Calu3 (cell line): ENCODE measurements around the gene NSF. TPM values are rescaled to one million over a fixed set of nuclear protein-coding genes. Genes with fewer than 3 reads are reported as not detected.

ENCODE experiments used
- BruUV-seq: library from RNA; stranded (reverse); fragments of 400-500 nt; replicated peaks from 2 replicates; lab custom pipeline; 2021; lab: Mats Ljungman, UMichigan
- CTCF ChIA-PET: fragments of 300-600 bp; sonication (Branson Sonifier 250); formaldehyde crosslinking; loops from one replicate; lab custom pipeline; 2022; ENCODE audit warnings: antibody characterized with exemption; lab: Charles Lee
- DNase-seq: peaks from one replicate; pipeline ENCODE4 v3.0.0; 2022
- H3K27ac Mint-ChIP-seq: one replicate; pipeline ENCODE4 v1.8.0; 2022; ENCODE audit warnings: mixed read lengths; ENCODE audit not compliant: unreplicated experiment
- H3K27me3 Mint-ChIP-seq: one replicate; pipeline ENCODE4 v1.8.0; 2022; ENCODE audit warnings: mixed read lengths; ENCODE audit not compliant: unreplicated experiment
- H3K36me3 Mint-ChIP-seq: one replicate; pipeline ENCODE4 v1.8.0; 2022; ENCODE audit warnings: mild to moderate bottlenecking, moderate library complexity, mixed read lengths; ENCODE audit not compliant: insufficient read depth, unreplicated experiment
- H3K4me1 Mint-ChIP-seq: one replicate; pipeline ENCODE4 v1.8.0; 2022; ENCODE audit warnings: mild to moderate bottlenecking, low read depth, mixed read lengths; ENCODE audit not compliant: unreplicated experiment
- H3K4me3 Mint-ChIP-seq: one replicate; pipeline ENCODE4 v1.8.0; 2022; ENCODE audit warnings: mild to moderate bottlenecking, low read depth, moderate library complexity, mixed read lengths; ENCODE audit not compliant: unreplicated experiment
- H3K9me3 Mint-ChIP-seq: one replicate; pipeline ENCODE4 v1.8.0; 2022; ENCODE audit warnings: low read depth, mixed read lengths; ENCODE audit not compliant: unreplicated experiment
- intact Hi-C: fragments of 100-400 bp; cut with micrococcal nuclease; formaldehyde crosslinking; loops from one replicate; pipeline ENCODE4 v1.10.0; 2022; ENCODE audit not compliant: unreplicated experiment
- total RNA-seq: library from RNA; stranded (reverse); gene quantifications from 2 replicates; pipeline ENCODE4 v1.2.3, GENCODE V29; 2022
- TF ChIP-seq, protein P1 (sequence below): fragments of 200-600 bp; IDR thresholded peaks from one replicate; pipeline ENCODE4 v1.8.0; 2022; ENCODE audit warnings: antibody characterized with exemption; ENCODE audit not compliant: unreplicated experiment

NSF gene
- total RNA-seq, 1 experiment from 2014 or later, result 79.0 TPM

GRCh38 chr17:46787478-46787877 is 197.0 kb downstream of the NSF start:
- CTCF ChIA-PET, result interaction anchor here (0.7 kb wide), 1 partner anchor 162 kb away, joined by 3 read pairs; no protein-coding TSS in a partner anchor
- TF ChIP-seq, protein P1, sequence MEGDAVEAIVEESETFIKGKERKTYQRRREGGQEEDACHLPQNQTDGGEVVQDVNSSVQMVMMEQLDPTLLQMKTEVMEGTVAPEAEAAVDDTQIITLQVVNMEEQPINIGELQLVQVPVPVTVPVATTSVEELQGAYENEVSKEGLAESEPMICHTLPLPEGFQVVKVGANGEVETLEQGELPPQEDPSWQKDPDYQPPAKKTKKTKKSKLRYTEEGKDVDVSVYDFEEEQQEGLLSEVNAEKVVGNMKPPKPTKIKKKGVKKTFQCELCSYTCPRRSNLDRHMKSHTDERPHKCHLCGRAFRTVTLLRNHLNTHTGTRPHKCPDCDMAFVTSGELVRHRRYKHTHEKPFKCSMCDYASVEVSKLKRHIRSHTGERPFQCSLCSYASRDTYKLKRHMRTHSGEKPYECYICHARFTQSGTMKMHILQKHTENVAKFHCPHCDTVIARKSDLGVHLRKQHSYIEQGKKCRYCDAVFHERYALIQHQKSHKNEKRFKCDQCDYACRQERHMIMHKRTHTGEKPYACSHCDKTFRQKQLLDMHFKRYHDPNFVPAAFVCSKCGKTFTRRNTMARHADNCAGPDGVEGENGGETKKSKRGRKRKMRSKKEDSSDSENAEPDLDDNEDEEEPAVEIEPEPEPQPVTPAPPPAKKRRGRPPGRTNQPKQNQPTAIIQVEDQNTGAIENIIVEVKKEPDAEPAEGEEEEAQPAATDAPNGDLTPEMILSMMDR, result no peak

GRCh38 chr17:46788300-46788699 is 197.8 kb downstream of the NSF start:
- Mint-ChIP-seq H3K27me3 (peaks cover 76% of the 10 kb centered on the region), H3K9me3 (no peaks in the 10 kb centered on the region), H3K4me3 (no peak overlapping the region), H3K4me1 (no peaks in the 10 kb centered on the region), H3K27ac (no peak overlapping the region), H3K36me3 (no peaks in the 10 kb centered on the region)
- no peak for DNase-seq
- CTCF ChIA-PET, result interaction anchor here (0.7 kb wide), 2 partner anchors 45 to 161 kb away, joined by 3 to 4 read pairs; no protein-coding TSS in a partner anchor
- intact Hi-C loops, result no loop called here
- BruUV-seq, result no TSS peak
- TF ChIP-seq, protein P1, result no peak

More at GRCh38 chr17:46787478-46787877, 197.0 kb downstream of the NSF start:
- H3K9me3 Mint-ChIP-seq, result no peaks in the 10 kb centered on the region
- H3K4me3 Mint-ChIP-seq, result no peak overlapping the region
- BruUV-seq, result no TSS peak
- H3K27ac Mint-ChIP-seq, result no peak overlapping the region
- H3K27me3 Mint-ChIP-seq, result peaks cover 67% of the 10 kb centered on the region
- no peaks in the 10 kb centered on the region for H3K4me1 Mint-ChIP-seq
- DNase-seq, result no peak
- H3K36me3 Mint-ChIP-seq, result no peaks in the 10 kb centered on the region
- intact Hi-C loops, result no loop called here

DNA sequence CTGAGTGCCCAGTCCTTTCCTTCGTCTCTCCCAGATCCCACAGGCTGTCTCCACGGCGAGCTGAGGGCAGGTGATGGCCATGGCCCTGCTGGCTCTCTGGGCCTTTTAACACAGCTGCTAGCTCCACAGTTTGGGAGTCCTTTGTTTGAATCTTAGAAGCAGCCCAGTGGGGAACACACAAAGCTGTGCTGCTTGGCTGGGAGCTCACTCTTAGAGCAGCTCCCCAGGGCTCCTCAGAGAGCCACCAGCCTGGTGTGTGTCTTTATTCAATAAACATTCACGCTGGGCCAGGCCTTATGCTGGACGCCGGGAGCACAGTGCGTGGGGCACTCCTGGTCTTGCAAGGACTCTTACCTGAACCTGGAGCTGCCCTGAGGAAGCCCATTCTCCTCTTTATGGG is 198.3 kb downstream of the NSF start:
- no peak for DNase-seq
- CTCF ChIA-PET, result no interaction called here
- Mint-ChIP-seq H3K27me3 (peaks cover 81% of the 10 kb centered on the region), H3K9me3 (no peaks in the 10 kb centered on the region), H3K27ac (no peak overlapping the region), H3K36me3 (no peaks in the 10 kb centered on the region), H3K4me3 (no peak overlapping the region), H3K4me1 (no peaks in the 10 kb centered on the region)
- no TSS peak for BruUV-seq
- intact Hi-C loops, result no loop called here
- TF ChIP-seq, protein P1, result no peak

- Mint-ChIP-seq H3K36me3 (no peaks in the 10 kb centered on the region), H3K9me3 (no peaks in the 10 kb centered on the region), H3K4me3 (no peak overlapping the region), H3K4me1 (no peaks in the 10 kb centered on the region), H3K27ac (no peak overlapping the region), H3K27me3 (peaks cover 85% of the 10 kb centered on the region)
- CTCF ChIA-PET, result no interaction called here
- TF ChIP-seq, protein P1, result no peak
- DNase-seq, result no peak
- BruUV-seq, result no TSS peak
- intact Hi-C loops, result no loop called here
Measured at GRCh38 chr17:46789610-46790009, 199.1 kb downstream of the NSF start.
